ENCODE results near the gene CNOT4.

CNOT4 gene

GRCh38 chr7:135420786-135421185 is 89.1 kb downstream of the CNOT4 start:
- no peak for DNase-seq (ENCODE audit: extremely low spot score)
- POLR2A ChIA-PET = no interaction called here

GRCh38 chr7:135416431-135416830 is 93.5 kb downstream of the CNOT4 start:
- ChIA-PET POLR2A (no interaction called here), CTCF (interaction anchor here (0.6 to 1.0 kb wide), 2 partner anchors 37 to 153 kb away, joined by 4 read pairs; no protein-coding TSS in a partner anchor)
- DNase-seq (ENCODE audit: extremely low spot score) = no peak
- no peak for TF ChIP-seq FOXA1 (IDR thresholded peaks at IDR 0.05)
- no peak for TF ChIP-seq ARNT (IDR thresholded peaks at IDR 0.05)
- no peak for TF ChIP-seq FOXK2 (IDR thresholded peaks at IDR 0.05)
- no peak for TF ChIP-seq TARDBP (IDR thresholded peaks at IDR 0.05)
- TF ChIP-seq L3MBTL2 (conservative IDR thresholded peaks at IDR 0.05) = no peak
- TF ChIP-seq CTBP1 (IDR thresholded peaks at IDR 0.05; ENCODE audit: borderline replicate concordance) = no peak
- TF ChIP-seq NFRKB (IDR thresholded peaks at IDR 0.05) = no peak

More at GRCh38 chr7:135420786-135421185, 89.1 kb downstream of the CNOT4 start:
- CTCF ChIA-PET = interaction anchor here (0.6 to 1.1 kb wide), 3 partner anchors 10 to 80 kb away, joined by 3 to 4 read pairs (median 3); no protein-coding TSS in a partner anchor
- TF ChIP-seq ZNF384 (IDR thresholded peaks at IDR 0.05) (no peak), ARNT (IDR thresholded peaks at IDR 0.05) (no peak), FOXK2 (IDR thresholded peaks at IDR 0.05) (no peak), TARDBP (IDR thresholded peaks at IDR 0.05) (no peak), SUZ12 (IDR thresholded peaks at IDR 0.05) (no peak), SP1 (IDR thresholded peaks at IDR 0.05) (no peak), BHLHE40 (IDR thresholded peaks at IDR 0.05; ENCODE audit: borderline replicate concordance) (no peak), ELF4 (IDR thresholded peaks at IDR 0.05) (no peak), FOXA1 (IDR thresholded peaks at IDR 0.05) (no peak), FOXM1 (IDR thresholded peaks at IDR 0.05; ENCODE audit: borderline replicate concordance) (no peak), LEF1 (IDR thresholded peaks at IDR 0.05; ENCODE audit: borderline replicate concordance) (no peak), PKNOX1 (IDR thresholded peaks at IDR 0.05) (no peak), L3MBTL2 (conservative IDR thresholded peaks at IDR 0.05) (no peak), CTBP1 (IDR thresholded peaks at IDR 0.05; ENCODE audit: borderline replicate concordance) (no peak), HDGF (IDR thresholded peaks at IDR 0.05; ENCODE audit: borderline replicate concordance) (no peak), NFRKB (IDR thresholded peaks at IDR 0.05) (no peak)

- CTCF ChIA-PET = interaction anchor here (0.6 to 1.5 kb wide), 5 partner anchors 9 to 1710 kb away, joined by 3 to 5 read pairs (median 4); no protein-coding TSS in a partner anchor
Observed at GRCh38 chr7:135414850-135415439, 95.0 kb downstream of the CNOT4 start.

GRCh38 chr7:135414208-135414607 is 95.7 kb downstream of the CNOT4 start:
- CTCF ChIA-PET = interaction anchor here (1.5 kb wide), 1 partner anchor 10 kb away, joined by 4 read pairs; no protein-coding TSS in a partner anchor
- POLR2A ChIA-PET = no interaction called here
- DNase-seq (ENCODE audit: extremely low spot score) = no peak
- TF ChIP-seq ZNF384 (IDR thresholded peaks at IDR 0.05) (no peak), FOXM1 (IDR thresholded peaks at IDR 0.05; ENCODE audit: borderline replicate concordance) (no peak), PKNOX1 (IDR thresholded peaks at IDR 0.05) (no peak), SP1 (IDR thresholded peaks at IDR 0.05) (no peak), TARDBP (IDR thresholded peaks at IDR 0.05) (no peak), LEF1 (IDR thresholded peaks at IDR 0.05; ENCODE audit: borderline replicate concordance) (no peak), BHLHE40 (IDR thresholded peaks at IDR 0.05; ENCODE audit: borderline replicate concordance) (no peak), ARNT (IDR thresholded peaks at IDR 0.05) (no peak), FOXA1 (IDR thresholded peaks at IDR 0.05) (no peak), ELF4 (IDR thresholded peaks at IDR 0.05) (no peak), L3MBTL2 (conservative IDR thresholded peaks at IDR 0.05) (no peak), NFRKB (IDR thresholded peaks at IDR 0.05) (no peak)

More at GRCh38 chr7:135414850-135415439, 95.0 kb downstream of the CNOT4 start:
- peak; percentile 56 for DNase-seq (ENCODE audit: extremely low spot score)
- POLR2A ChIA-PET = no interaction called here
- TF ChIP-seq ARNT (IDR thresholded peaks at IDR 0.05) (no peak), PKNOX1 (IDR thresholded peaks at IDR 0.05) (no peak), L3MBTL2 (conservative IDR thresholded peaks at IDR 0.05) (no peak), ELF4 (IDR thresholded peaks at IDR 0.05) (no peak), FOXK2 (IDR thresholded peaks at IDR 0.05) (no peak), BHLHE40 (IDR thresholded peaks at IDR 0.05; ENCODE audit: borderline replicate concordance) (no peak), FOXM1 (IDR thresholded peaks at IDR 0.05; ENCODE audit: borderline replicate concordance) (no peak), CTBP1 (IDR thresholded peaks at IDR 0.05; ENCODE audit: borderline replicate concordance) (no peak), NFRKB (IDR thresholded peaks at IDR 0.05) (no peak), ZNF384 (IDR thresholded peaks at IDR 0.05) (no peak), SP1 (IDR thresholded peaks at IDR 0.05) (no peak), TARDBP (IDR thresholded peaks at IDR 0.05) (no peak), SUZ12 (IDR thresholded peaks at IDR 0.05) (no peak), LEF1 (IDR thresholded peaks at IDR 0.05; ENCODE audit: borderline replicate concordance) (no peak), FOXA1 (IDR thresholded peaks at IDR 0.05) (no peak), HDGF (IDR thresholded peaks at IDR 0.05; ENCODE audit: borderline replicate concordance) (no peak)

GRCh38 chr7:135411098-135411497 is 98.8 kb downstream of the CNOT4 start:
- DNase-seq (ENCODE audit: extremely low spot score) = no peak
- TF ChIP-seq HDGF (IDR thresholded peaks at IDR 0.05; ENCODE audit: borderline replicate concordance) = no peak
- no peak for TF ChIP-seq CTBP1 (IDR thresholded peaks at IDR 0.05; ENCODE audit: borderline replicate concordance)
- POLR2A ChIA-PET = no interaction called here
- CTCF ChIA-PET = interaction anchor here (1.1 kb wide), 1 partner anchor 10 kb away, joined by 3 read pairs; no protein-coding TSS in a partner anchor

- TF ChIP-seq LEF1 (IDR thresholded peaks at IDR 0.05; ENCODE audit: borderline replicate concordance) = no peak
- no peak for TF ChIP-seq FOXM1 (IDR thresholded peaks at IDR 0.05; ENCODE audit: borderline replicate concordance)
- TF ChIP-seq CTBP1 (IDR thresholded peaks at IDR 0.05; ENCODE audit: borderline replicate concordance) = no peak
- no peak for TF ChIP-seq HDGF (IDR thresholded peaks at IDR 0.05; ENCODE audit: borderline replicate concordance)
- no peak for TF ChIP-seq PKNOX1 (IDR thresholded peaks at IDR 0.05)
- no peak for TF ChIP-seq L3MBTL2 (conservative IDR thresholded peaks at IDR 0.05)
- TF ChIP-seq NFRKB (IDR thresholded peaks at IDR 0.05) = no peak
- TF ChIP-seq ELF4 (IDR thresholded peaks at IDR 0.05) = no peak
- no peak for TF ChIP-seq ARNT (IDR thresholded peaks at IDR 0.05)
- no peak for TF ChIP-seq SUZ12 (IDR thresholded peaks at IDR 0.05)
- TF ChIP-seq BHLHE40 (IDR thresholded peaks at IDR 0.05; ENCODE audit: borderline replicate concordance) = no peak
- no peak for TF ChIP-seq FOXA1 (IDR thresholded peaks at IDR 0.05)
- TF ChIP-seq FOXK2 (IDR thresholded peaks at IDR 0.05) = no peak
- no peak for TF ChIP-seq TARDBP (IDR thresholded peaks at IDR 0.05)
- TF ChIP-seq ZNF384 (IDR thresholded peaks at IDR 0.05) = no peak
- TF ChIP-seq SP1 (IDR thresholded peaks at IDR 0.05) = no peak
- CTCF ChIA-PET = interaction anchor here (1.1 kb wide), 1 partner anchor 10 kb away, joined by 3 read pairs; no protein-coding TSS in a partner anchor
- POLR2A ChIA-PET = no interaction called here
- no peak for DNase-seq (ENCODE audit: extremely low spot score)
Observed at GRCh38 chr7:135410543-135410942, 99.4 kb downstream of the CNOT4 start.
